Activated CD4-positive, alpha-beta T cell treated with anti-CD3 and anti-CD28 coated beads, Interleukin-2, amount 10 ng/mL, durations not matched to agents 7 days and 5 days (primary cell): Measurements from ENCODE around the gene SAMD8. TPM values are rescaled to one million over a fixed set of nuclear protein-coding genes. Genes with fewer than 3 reads are reported as not detected.
A peak's percentile ranks its signal among the peaks of the same experiment; 100 is the strongest.
"Not testable (repeated sequence)": the region's sequence is repeated elsewhere in the genome, so short reads cannot be mapped to it uniquely, and the experiment has no call there.

Experiments used
- CTCF ChIA-PET: fragments of 350-600 bp; sonication (Branson Sonifier 250); formaldehyde crosslinking; loops from one replicate; lab custom pipeline; 2021; ENCODE audit warnings: antibody characterized with exemption; lab: Charles Lee
- POLR2A ChIA-PET: fragments of 350-600 bp; sonication (Branson Sonifier 250); formaldehyde crosslinking; loops from one replicate; lab custom pipeline; 2021; ENCODE audit warnings: antibody characterized with exemption; lab: Charles Lee
- DNase-seq: peaks from one replicate; pipeline ENCODE4 v3.0.0-alpha.2; 2020
- H3K27ac Mint-ChIP-seq: one replicate; pipeline ENCODE4 v1.8.0; 2021; ENCODE audit warnings: mild to moderate bottlenecking, moderate library complexity, mixed read lengths
- H3K27me3 Mint-ChIP-seq: one replicate; pipeline ENCODE4 v1.8.0; 2021; ENCODE audit warnings: mixed read lengths
- H3K36me3 Mint-ChIP-seq: one replicate; pipeline ENCODE4 v1.8.0; 2021; ENCODE audit warnings: low read depth, mixed read lengths
- H3K4me1 Mint-ChIP-seq: one replicate; pipeline ENCODE4 v1.8.0; 2021; ENCODE audit warnings: mixed read lengths
- H3K4me3 Mint-ChIP-seq: one replicate; pipeline ENCODE4 v1.8.0; 2021; ENCODE audit warnings: mild to moderate bottlenecking, moderate library complexity, mixed read lengths
- H3K9me3 Mint-ChIP-seq: one replicate; pipeline ENCODE4 v1.8.0; 2021; ENCODE audit warnings: mixed read lengths
- total RNA-seq, 2 experiments: library from RNA; stranded (reverse); gene quantifications; one replicate each; pipeline ENCODE4 v1.2.3, GENCODE V29; 2021

The SAMD8 gene
- total RNA-seq, 2 experiments from 2014 or later = 12.9 to 13.3 TPM

DNA sequence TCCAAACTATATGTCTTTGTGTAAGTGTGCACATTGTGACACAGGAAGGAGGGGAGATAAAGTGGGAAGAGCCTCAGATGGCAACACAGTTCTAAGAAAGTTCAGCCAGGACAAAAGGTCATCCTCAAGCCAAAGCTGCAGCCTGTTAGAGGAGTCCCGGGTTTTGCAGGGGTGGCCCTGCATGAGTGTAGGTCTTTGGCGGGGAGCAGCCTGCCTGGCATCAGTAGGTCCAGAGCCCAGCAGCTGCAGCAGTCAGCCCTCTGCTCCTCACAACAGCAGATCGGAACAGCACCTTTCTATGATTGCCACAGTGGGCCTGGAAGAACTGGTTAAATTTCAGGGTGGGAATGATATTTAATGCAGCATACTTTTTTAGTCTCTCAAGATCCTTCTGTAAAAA is 85.6 kb downstream of the SAMD8 start:
- no peaks in the 10 kb centered on the region for H3K27me3 Mint-ChIP-seq
- ChIA-PET CTCF (interaction anchor here (1.0 to 3.7 kb wide), 6 partner anchors 9 to 99 kb away, joined by 4 to 16 read pairs (median 6); partner anchors contain the start of gene COMTD1), POLR2A (no interaction called here)
- H3K36me3 Mint-ChIP-seq = peaks cover 3% of the 10 kb centered on the region
- H3K27ac Mint-ChIP-seq = no peak overlapping the region
- peaks cover 2% of the 10 kb centered on the region for H3K4me1 Mint-ChIP-seq
- no peak for DNase-seq
- H3K9me3 Mint-ChIP-seq = no peaks in the 10 kb centered on the region
- H3K4me3 Mint-ChIP-seq = no peak overlapping the region

GRCh38 chr10:75197906-75198305 is 86.5 kb downstream of the SAMD8 start:
- H3K4me1 Mint-ChIP-seq = peaks cover 2% of the 10 kb centered on the region
- POLR2A ChIA-PET = no interaction called here
- no peak overlapping the region for H3K4me3 Mint-ChIP-seq
- peaks cover 3% of the 10 kb centered on the region for H3K36me3 Mint-ChIP-seq
- CTCF ChIA-PET = interaction anchor here (0.7 to 3.7 kb wide), 7 partner anchors 8 to 100 kb away, joined by 3 to 16 read pairs (median 5); partner anchors contain the start of gene COMTD1
- no peak for DNase-seq
- no peaks in the 10 kb centered on the region for H3K27me3 Mint-ChIP-seq
- H3K9me3 Mint-ChIP-seq = no peaks in the 10 kb centered on the region
- no peak overlapping the region for H3K27ac Mint-ChIP-seq

- H3K4me1 Mint-ChIP-seq, H3K36me3 Mint-ChIP-seq, DNase-seq, H3K27ac Mint-ChIP-seq, H3K9me3 Mint-ChIP-seq, H3K4me3 Mint-ChIP-seq, H3K27me3 Mint-ChIP-seq, POLR2A ChIA-PET: not testable (repeated sequence)
- CTCF ChIA-PET = interaction anchor here (0.6 to 2.9 kb wide), 5 partner anchors 10 to 210 kb away, joined by 3 to 10 read pairs (median 3); no protein-coding TSS in a partner anchor
These were observed 88.5 kb downstream of the SAMD8 start for GRCh38 chr10:75199949-75200348.

DNA sequence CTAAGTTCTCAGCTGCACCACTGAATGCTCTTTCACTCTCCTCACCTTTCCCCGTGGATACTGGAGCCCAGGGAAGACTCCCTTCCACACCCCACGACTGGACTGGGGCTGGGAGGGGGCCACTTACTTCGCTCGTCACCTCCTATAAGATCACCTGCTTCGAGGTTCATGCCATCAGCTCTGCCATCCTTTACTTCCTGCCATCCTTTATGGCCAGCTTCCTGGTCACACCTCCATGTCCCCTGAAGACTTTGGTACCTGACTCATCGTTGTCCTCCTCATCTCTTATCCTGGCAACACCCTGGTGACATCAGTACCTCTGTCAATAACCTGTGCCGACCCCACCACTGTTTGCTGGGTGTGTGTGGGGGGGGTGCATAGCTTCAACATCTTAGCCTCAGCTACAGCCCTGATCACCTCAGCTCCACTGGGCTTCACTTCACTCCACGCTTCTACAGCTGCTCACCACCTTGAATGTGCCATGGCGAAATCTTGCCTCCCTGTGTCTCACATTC is 90.4 kb downstream of the SAMD8 start:
- Mint-ChIP-seq H3K36me3 (no peaks in the 10 kb centered on the region), H3K27me3 (no peaks in the 10 kb centered on the region), H3K9me3 (no peaks in the 10 kb centered on the region), H3K27ac (no peak overlapping the region), H3K4me3 (no peak overlapping the region), H3K4me1 (peaks cover 4% of the 10 kb centered on the region)
- DNase-seq = no peak
- POLR2A ChIA-PET = no interaction called here
- CTCF ChIA-PET = interaction anchor here (1.0 to 2.9 kb wide), 3 partner anchors 8 to 34 kb away, joined by 3 to 10 read pairs (median 8); partner anchors contain the start of gene COMTD1

DNA sequence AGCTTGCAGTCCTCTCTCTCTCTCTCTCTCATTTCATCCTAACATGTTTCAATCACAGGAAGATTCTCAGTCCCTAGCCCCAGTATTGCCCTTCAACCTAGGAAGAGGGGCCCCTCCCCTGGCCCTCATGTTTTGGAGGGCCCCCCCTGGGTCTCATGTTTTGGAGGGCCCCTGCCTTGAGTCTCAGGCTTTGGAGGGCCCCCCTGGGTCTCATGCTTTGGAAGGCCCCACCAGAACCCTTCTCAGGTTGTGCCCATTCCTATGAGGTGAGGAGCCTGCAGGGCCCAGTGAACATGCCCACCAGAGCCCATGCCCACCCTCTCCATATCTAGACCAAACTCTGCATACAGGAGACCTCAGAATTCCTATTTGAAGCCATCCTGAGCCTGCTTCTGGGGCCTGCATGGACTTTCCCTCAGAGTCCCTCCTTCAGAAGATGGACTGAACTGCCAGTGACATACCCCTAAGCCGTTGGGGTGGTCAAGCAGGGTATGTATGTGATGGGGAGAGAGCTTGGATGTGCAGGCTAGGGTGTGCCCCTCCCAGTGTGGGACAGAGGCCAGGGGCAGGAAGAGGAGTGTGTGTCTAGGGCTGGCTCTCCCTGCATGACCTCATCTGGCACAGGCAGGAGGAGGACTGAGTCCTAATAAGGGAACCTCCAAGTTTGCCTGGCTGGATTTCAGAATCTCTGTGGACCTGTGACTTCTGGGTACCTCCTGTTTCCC is 91.0 kb downstream of the SAMD8 start:
- no peak overlapping the region for H3K27ac Mint-ChIP-seq
- no peak for DNase-seq
- CTCF ChIA-PET = no interaction called here
- H3K36me3 Mint-ChIP-seq = no peaks in the 10 kb centered on the region
- no peak overlapping the region for H3K4me3 Mint-ChIP-seq
- POLR2A ChIA-PET = no interaction called here
- peaks cover 7% of the 10 kb centered on the region for H3K4me1 Mint-ChIP-seq
- H3K27me3 Mint-ChIP-seq = no peaks in the 10 kb centered on the region
- H3K9me3 Mint-ChIP-seq = no peaks in the 10 kb centered on the region

DNA sequence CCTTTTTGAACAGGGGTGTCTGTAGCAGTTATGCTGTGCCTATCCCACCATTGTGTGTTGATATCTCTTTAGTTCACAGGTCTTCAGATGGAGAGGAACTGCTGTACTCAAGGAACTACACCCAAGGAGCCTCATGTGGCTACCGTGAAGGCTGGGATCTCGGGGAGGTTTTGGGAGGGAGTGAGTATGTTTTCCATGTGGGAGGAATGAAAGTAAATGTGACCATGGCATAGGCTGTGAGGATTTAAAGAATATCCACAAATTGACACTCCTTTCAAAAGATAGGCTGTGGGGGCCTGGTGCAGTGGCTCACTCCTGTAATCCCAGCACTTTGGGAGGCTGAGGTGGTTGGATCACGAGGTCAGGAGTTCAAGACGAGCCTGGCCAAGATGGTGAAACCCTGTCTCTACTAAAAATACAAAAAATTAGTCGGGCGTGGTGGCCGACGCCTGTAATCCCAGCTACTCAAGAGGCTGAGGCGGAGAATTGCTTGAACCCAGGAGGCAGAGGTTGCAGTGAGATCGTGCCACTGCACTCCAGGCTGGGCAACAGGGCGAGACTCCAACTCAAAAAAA is 91.7 kb downstream of the SAMD8 start:
- H3K36me3 Mint-ChIP-seq, H3K4me3 Mint-ChIP-seq, POLR2A ChIA-PET, H3K9me3 Mint-ChIP-seq, H3K27me3 Mint-ChIP-seq, H3K27ac Mint-ChIP-seq, DNase-seq: not testable (repeated sequence)
- CTCF ChIA-PET = interaction anchor here (0.6 to 4.1 kb wide), 4 partner anchors 9 to 32 kb away, joined by 3 to 18 read pairs (median 6); partner anchors contain the start of gene COMTD1
- peaks cover 11% of the 10 kb centered on the region for H3K4me1 Mint-ChIP-seq

- Mint-ChIP-seq H3K9me3 (no peaks in the 10 kb centered on the region), H3K36me3 (no peaks in the 10 kb centered on the region), H3K4me1 (peaks cover 15% of the 10 kb centered on the region), H3K27me3 (no peaks in the 10 kb centered on the region), H3K4me3 (no peak overlapping the region), H3K27ac (no peak overlapping the region)
- ChIA-PET CTCF (interaction anchor here (0.6 to 4.1 kb wide), 6 partner anchors 8 to 92 kb away, joined by 3 to 18 read pairs (median 4); partner anchors contain the start of genes COMTD1 and SAMD8), POLR2A (no interaction called here)
- DNase-seq = no peak
These were observed 92.3 kb downstream of the SAMD8 start for GRCh38 chr10:75203724-75204123.

DNA sequence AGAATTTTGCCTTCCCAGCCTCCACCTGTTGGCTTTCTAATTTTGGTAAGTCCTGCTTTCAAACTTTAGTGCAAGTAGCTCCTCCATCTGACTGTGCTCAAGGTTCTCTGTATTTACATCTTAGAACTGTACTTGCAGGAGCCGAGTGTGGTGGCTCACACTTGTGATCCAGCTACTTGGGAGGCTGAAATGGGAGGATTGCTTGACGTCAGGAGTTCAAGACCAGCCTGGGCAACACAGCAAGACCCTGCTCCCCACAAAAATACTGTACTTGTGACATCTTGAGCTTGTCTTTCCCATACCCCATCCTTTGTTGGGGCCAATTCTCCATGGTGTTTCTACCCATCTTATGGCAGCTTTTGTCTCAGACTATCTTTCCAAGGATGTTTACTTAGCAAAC is 94.5 kb downstream of the SAMD8 start:
- DNase-seq = no peak
- CTCF ChIA-PET = interaction anchor here (0.6 to 4.1 kb wide), 11 partner anchors 9 to 1432 kb away, joined by 3 to 18 read pairs (median 4); partner anchors contain the start of gene COMTD1
- no peaks in the 10 kb centered on the region for H3K27me3 Mint-ChIP-seq
- POLR2A ChIA-PET = no interaction called here
- no peaks in the 10 kb centered on the region for H3K9me3 Mint-ChIP-seq
- no peaks in the 10 kb centered on the region for H3K36me3 Mint-ChIP-seq
- H3K4me1 Mint-ChIP-seq = peaks cover 21% of the 10 kb centered on the region
- no peak overlapping the region for H3K27ac Mint-ChIP-seq
- H3K4me3 Mint-ChIP-seq = no peak overlapping the region

DNA sequence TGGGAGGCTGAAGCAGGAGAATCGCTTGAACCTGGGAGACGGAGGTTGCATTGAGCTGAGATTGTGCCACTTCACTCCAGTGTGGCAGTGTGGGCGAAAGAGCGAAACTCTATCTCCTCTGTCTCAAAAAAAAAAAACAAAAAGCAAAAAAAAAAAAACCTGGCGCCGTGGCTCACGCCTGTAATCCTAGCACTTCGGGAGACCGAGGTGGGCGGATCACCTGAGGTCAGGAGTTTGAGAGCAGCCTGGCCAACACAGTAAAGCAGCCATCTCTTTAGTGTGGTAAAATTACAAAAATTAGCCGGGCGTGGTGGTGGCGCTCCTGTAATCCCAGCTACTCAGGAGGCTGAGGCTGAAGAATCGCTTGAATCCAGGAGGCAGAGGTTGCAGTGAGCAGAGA is 95.2 kb downstream of the SAMD8 start:
- DNase-seq, H3K36me3 Mint-ChIP-seq, H3K27ac Mint-ChIP-seq, H3K4me3 Mint-ChIP-seq, H3K9me3 Mint-ChIP-seq, POLR2A ChIA-PET, H3K27me3 Mint-ChIP-seq: not testable (repeated sequence)
- peaks cover 24% of the 10 kb centered on the region for H3K4me1 Mint-ChIP-seq
- CTCF ChIA-PET = interaction anchor here (0.7 to 4.1 kb wide), 8 partner anchors 10 to 181 kb away, joined by 3 to 18 read pairs (median 6); partner anchors contain the start of gene COMTD1

DNA sequence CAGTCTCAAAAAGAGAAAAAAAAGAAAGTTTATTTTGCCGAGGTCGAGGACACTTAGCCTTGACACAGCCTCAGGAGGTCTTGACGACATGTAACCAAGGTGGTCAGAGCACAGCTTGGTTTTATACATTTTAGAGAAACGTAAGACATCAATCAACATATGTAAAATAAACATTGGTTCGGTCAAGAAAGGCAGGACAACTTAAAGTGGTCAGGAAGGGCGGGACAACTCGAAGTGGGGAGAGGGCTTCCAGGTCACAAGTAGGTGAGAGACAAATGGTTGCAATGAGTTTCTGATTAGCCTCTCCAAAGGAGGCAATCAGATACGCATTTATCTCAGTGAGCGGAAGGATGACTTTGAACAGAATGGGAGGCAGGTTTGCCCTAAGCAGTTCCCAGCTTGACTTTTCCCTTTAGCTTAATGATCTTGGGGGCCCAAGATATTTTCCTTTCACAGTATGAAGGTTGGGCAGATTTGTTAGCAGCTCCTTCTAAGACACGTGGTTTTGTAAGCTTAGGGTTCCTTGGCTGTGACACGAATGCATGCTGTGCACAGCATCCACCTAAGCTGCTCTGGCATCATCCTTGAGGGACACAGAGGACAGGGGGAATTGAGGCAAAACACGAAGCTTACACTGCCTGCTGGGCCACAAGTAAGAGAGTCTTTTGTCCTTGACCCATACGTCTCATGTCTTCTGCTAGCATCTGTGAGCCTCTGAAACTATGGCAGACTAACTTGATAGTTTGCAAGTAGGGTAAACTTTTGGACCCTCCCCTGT is 95.8 kb downstream of the SAMD8 start:
- Mint-ChIP-seq H3K9me3 (no peaks in the 10 kb centered on the region), H3K36me3 (peaks cover 7% of the 10 kb centered on the region), H3K4me1 (peaks cover 30% of the 10 kb centered on the region), H3K4me3 (no peak overlapping the region), H3K27me3 (no peaks in the 10 kb centered on the region), H3K27ac (no peak overlapping the region)
- DNase-seq = no peak
- ChIA-PET POLR2A (no interaction called here), CTCF (interaction anchor here (1.4 to 5.6 kb wide), 6 partner anchors 11 to 138 kb away, joined by 3 to 55 read pairs (median 12); partner anchors contain the start of gene COMTD1)

DNA sequence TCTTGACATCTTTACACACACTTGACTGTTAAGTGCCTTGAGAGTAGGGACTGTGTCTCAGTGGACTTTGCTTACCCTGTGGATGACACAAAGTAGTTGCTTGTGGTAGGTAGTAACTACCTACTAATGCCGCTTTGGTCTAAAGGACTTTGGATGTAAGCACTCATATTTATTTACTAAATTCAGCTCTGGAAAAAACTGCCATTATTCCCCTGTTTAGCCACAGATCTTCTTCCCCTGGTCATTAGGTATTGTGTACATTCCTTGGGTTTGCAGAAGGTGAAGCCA is 96.3 kb downstream of the SAMD8 start:
- no peak for DNase-seq
- POLR2A ChIA-PET = no interaction called here
- no peaks in the 10 kb centered on the region for H3K9me3 Mint-ChIP-seq

GRCh38 chr10:75208181-75208580 is 96.7 kb downstream of the SAMD8 start:
- no peak for DNase-seq
- H3K27ac Mint-ChIP-seq = peak overlapping the region; percentile 100
- H3K36me3 Mint-ChIP-seq = peaks cover 16% of the 10 kb centered on the region
- no peaks in the 10 kb centered on the region for H3K27me3 Mint-ChIP-seq
- CTCF ChIA-PET = interaction anchor here (1.5 to 5.6 kb wide), 4 partner anchors 12 to 27 kb away, joined by 6 to 55 read pairs (median 12); partner anchors contain the start of gene COMTD1
- no peaks in the 10 kb centered on the region for H3K9me3 Mint-ChIP-seq
- peaks cover 37% of the 10 kb centered on the region for H3K4me1 Mint-ChIP-seq
- no peak overlapping the region for H3K4me3 Mint-ChIP-seq
- POLR2A ChIA-PET = no interaction called here

More for the DNA sequence above, 96.3 kb downstream of the SAMD8 start:
- H3K4me3 Mint-ChIP-seq = no peak overlapping the region
- peaks cover 12% of the 10 kb centered on the region for H3K36me3 Mint-ChIP-seq
- H3K27me3 Mint-ChIP-seq = no peaks in the 10 kb centered on the region
- CTCF ChIA-PET = interaction anchor here (1.5 to 5.6 kb wide), 4 partner anchors 11 to 27 kb away, joined by 6 to 55 read pairs (median 12); partner anchors contain the start of gene COMTD1
- H3K27ac Mint-ChIP-seq = no peak overlapping the region
- H3K4me1 Mint-ChIP-seq = peaks cover 35% of the 10 kb centered on the region
